Measurements from ENCODE around the gene RPP40.
"Not testable (repeated sequence)": the region's sequence is repeated elsewhere in the genome, so short reads cannot be mapped to it uniquely, and the experiment has no call there.

RPP40 gene

GRCh38 chr6:5003604-5004372 is at the start of gene RPP40:
Gene RPP40 (minus strand): TSS chr6:5004037. CDS start chr6:5004002, 35 bp downstream.
- DNase-seq = peak; percentile 69

GRCh38 chr6:5053038-5053437 is 49.2 kb upstream of the RPP40 start:
- DNase-seq = no peak

GRCh38 chr6:5051394-5051793 is 47.6 kb upstream of the RPP40 start:
- DNase-seq = no peak

DNA sequence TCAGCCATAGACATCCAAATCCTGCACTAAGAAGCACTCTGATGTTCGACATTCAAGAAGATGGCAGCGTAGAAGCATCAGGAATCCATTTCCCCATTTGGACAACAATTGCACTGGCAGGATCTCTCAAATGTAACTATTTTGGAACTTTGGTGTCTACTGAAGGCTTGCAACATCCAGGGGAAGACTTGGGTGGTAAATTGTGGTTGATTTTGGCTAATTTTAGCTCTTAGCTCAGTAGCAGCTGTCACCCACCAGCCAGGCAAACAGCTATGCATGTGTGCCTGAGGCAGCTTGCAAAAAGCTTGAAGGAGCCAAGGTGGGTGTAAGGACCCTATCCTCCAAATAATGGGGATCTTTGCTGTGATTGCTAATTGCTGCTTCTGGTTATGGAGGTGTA is 46.2 kb upstream of the RPP40 start:
- no peak for DNase-seq

GRCh38 chr6:5046430-5046829 is 42.6 kb upstream of the RPP40 start:
- no peak for DNase-seq

GRCh38 chr6:5045416-5045815 is 41.6 kb upstream of the RPP40 start:
- DNase-seq = no peak

DNA sequence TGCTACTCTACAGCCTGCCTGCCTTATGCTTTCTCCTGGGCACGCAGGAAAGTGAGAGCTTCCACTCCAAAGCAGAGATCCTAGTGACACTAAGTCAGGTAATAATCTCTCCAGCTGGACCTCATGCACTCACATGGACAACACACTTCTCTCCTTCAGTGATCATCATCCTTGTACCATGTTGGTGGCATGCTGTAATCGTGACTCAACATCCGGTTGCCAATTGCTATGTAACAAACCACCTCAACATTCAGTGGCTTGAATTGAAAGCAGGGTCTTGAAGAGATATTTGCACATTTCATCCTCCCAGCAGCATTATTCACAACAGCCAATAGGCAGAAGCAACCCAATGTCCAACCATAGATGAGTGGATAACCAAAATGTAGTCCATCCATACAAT is 41.0 kb upstream of the RPP40 start:
- DNase-seq = no peak

DNA sequence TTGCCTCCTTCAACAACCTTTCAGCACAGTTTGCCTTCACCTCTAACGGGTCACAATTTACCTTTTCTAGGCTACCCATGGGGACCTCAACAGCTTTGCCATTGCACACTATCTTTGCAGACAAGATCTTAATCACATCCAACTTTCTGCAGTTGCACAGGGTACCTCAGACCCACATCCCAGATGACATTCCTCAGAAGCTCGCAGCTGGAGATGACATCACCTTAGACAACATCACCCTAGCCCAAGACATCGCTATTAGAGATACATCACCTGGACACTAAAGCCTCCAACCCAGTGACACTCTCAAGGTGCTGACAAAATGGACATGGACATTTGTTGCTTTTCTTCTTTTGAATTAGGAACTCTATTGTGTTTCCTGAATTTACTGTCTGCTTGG is 38.6 kb upstream of the RPP40 start:
- DNase-seq = no peak

DNA sequence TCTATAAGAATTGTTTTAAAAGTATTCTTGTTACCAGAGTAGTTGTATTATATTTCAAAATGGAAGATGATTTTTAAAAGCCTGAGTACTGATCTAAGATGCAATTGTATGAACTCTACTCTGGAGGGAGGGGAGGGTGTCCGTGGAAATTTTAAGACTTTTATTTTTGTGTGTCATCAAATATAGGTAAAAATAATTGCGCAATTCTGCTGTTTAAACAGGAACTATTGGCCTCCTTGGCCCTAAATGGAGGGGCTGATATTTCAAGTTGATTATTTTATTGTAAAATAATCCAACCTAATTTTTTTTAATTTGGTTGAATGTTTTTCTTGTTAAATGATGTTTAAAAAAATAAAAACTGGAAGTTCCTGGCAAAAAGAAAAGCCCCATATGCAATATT is 38.1 kb upstream of the RPP40 start:
- no peak for DNase-seq

GRCh38 chr6:5036269-5036668 is 32.4 kb upstream of the RPP40 start:
- no peak for DNase-seq

- DNase-seq = no peak
Measured at GRCh38 chr6:5034736-5035135, 30.9 kb upstream of the RPP40 start.

- DNase-seq = no peak
Measured at GRCh38 chr6:5034328-5034727, 30.5 kb upstream of the RPP40 start.

DNA sequence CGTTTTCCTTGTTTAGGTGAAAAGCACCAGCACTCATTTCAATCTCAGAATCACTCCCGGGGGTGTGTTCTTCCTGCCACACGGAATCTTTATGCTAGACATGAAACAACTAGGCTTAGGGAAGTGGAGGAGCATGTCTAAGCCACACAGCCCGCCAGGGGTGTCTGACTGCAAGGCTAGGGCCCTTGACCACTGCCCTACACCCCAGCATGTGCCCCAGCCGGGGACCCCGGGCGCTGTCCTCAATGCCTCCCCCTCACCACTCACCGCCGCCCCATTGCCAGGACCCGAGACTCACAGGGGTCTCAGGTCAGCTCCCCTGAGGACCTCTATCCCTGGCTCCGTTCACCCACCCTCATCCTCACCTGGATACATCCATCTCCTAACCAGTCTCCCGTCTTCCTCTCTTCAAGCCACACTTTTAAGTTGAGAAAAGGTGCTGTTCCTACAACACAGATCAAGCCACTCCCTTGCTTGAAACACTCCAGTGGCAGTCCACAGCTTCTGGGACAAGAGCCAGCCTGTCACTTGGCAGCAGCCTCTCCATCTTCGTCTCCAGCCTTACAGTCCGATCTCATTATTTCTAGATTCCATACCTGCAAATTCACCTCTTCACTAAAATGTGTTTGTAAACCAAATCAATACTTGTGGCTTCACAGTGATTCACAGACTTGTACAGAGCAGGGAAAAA is 29.5 kb upstream of the RPP40 start:
- not testable (repeated sequence) for DNase-seq

- not testable (repeated sequence) for DNase-seq
Measured at GRCh38 chr6:5032706-5033105, 28.9 kb upstream of the RPP40 start.

- DNase-seq = no peak
Measured at GRCh38 chr6:5031150-5031549, 27.3 kb upstream of the RPP40 start.

- no peak for DNase-seq
Measured at GRCh38 chr6:5030596-5031136, 26.8 kb upstream of the RPP40 start.

GRCh38 chr6:5029609-5030008 is 25.8 kb upstream of the RPP40 start:
- no peak for DNase-seq

DNA sequence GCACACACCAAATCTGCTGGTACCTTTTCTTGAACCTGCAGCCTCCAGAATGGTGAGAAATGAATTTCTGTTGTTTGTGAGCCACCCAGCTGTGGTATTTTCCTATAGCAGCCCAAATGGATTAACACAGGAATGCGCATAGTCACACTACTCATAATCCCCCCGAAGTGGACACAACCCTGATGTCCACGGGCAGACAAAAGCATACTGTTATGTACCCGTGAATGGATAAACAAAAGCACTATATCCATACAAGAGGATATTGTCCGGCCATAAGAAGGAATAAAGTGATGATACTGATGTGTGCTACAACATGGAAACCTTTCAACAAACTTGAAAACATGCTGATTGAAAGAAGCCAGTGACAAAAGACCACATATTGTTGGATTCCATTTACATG is 25.1 kb upstream of the RPP40 start:
- DNase-seq = no peak

DNA sequence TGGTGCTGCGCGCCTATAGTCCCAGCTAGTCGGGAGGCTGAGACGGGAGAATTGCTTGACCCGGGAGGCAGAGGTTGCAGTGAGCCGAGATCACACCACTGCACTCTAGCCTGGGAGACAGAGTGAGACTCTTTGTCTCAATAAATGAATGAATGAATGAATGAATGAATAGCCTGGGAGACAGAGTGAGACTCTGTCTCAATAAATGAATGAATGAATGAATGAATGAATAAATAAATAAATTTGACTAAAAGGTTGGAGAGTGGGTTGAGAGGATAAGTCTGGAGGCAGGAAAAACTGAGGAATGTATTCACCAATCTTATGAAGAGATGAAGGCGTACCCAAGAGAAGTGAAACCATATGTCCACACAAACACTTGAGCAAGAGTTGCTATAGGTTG is 24.5 kb upstream of the RPP40 start:
- no peak for DNase-seq

- DNase-seq = peak; percentile 49
Measured at GRCh38 chr6:5025911-5026819, 22.3 kb upstream of the RPP40 start.

GRCh38 chr6:5023923-5024322 is 20.1 kb upstream of the RPP40 start:
- DNase-seq = no peak

DNA sequence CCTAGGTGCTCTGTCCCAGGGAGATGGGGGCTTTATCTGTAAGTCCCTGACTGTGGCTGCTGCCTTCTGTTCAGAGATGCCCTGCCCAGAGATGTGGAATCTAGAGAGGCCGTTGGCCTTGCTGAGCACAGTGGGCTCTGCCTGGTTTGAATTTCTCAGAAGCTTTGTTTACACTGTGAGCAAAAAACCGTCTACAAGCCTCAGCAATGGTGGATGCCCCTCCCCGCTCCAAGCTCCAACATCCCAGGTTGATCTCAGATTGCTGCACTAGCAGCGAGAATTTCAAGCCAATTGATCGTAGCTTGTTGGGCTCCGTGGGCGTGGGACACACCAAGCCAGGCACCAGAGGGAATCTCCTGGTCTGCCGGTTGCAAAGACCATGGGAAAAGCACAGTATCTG is 16.3 kb upstream of the RPP40 start:
- DNase-seq = no peak

DNA sequence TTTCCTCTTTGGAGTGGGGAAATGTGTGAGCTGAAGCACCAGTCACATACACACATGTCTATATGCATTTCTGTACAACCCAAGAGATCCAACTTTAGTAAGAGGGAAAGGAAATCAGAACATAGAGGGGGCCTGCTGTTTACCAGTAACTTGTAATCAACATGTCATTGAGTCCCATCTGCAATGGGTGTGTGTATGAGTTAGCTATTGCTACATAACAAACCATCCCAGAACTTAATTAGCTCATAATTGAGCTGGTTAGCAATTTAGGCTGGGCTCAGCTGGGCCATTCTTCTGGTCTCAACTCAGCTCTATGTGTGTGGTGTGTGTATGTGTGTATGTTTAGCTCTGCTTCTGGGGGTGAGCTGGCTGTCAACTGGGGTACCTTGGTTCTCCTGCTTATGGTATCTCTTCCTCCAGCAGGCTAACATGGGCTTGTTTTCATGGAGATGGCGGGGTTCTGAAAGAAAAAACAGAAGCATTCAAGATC is 10.3 kb upstream of the RPP40 start:
- DNase-seq = no peak
